ENCODE data around the gene NIF3L1.

DNA sequence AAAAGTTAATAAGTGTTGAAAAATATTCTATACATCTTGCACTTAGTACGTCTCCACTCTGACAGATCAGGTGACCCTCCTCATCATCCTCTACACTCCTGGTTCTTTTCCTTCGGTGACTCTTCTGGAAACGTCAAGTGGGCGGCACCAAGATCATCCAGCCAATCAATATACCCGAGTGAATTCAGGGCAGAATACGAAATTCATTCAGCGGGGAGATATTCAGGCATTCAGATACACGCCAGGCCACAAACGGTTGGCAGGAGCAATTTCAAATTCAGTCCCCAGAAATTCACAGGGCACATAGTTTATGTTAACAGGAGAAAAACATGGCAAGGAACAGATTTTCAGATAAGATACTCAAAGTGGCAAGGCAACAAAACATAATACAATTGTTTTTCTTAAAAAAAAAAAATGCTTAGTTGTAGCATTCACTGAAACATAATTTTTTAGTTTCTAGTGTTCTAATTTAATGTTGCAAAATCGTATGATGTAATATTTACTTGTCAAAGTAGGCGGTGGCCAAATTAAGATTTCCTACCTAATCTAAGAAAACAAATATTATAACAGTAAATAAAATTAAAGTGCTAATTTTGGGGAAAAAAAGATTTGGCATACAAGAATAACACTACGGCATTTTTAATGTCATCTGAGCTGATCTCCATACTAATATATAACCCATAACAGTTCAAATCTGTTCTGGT, 28.9 kb upstream of the NIF3L1 start:
- TF ChIP-seq, protein P1, sequence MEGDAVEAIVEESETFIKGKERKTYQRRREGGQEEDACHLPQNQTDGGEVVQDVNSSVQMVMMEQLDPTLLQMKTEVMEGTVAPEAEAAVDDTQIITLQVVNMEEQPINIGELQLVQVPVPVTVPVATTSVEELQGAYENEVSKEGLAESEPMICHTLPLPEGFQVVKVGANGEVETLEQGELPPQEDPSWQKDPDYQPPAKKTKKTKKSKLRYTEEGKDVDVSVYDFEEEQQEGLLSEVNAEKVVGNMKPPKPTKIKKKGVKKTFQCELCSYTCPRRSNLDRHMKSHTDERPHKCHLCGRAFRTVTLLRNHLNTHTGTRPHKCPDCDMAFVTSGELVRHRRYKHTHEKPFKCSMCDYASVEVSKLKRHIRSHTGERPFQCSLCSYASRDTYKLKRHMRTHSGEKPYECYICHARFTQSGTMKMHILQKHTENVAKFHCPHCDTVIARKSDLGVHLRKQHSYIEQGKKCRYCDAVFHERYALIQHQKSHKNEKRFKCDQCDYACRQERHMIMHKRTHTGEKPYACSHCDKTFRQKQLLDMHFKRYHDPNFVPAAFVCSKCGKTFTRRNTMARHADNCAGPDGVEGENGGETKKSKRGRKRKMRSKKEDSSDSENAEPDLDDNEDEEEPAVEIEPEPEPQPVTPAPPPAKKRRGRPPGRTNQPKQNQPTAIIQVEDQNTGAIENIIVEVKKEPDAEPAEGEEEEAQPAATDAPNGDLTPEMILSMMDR (IDR thresholded peaks at IDR 0.05; ENCODE audit: low read length) = no peak
- no peak for TF ChIP-seq EZH2 (optimal IDR thresholded peaks at IDR 0.05; ENCODE audit: low read depth, low read length)
